Sigmoid colon (tissue), 7 donors: ENCODE measurements around the gene CACNB1. TPM values are rescaled to one million over a fixed set of nuclear protein-coding genes. Genes with fewer than 3 reads are reported as not detected.
"Not testable (repeated sequence)": the region's sequence is repeated elsewhere in the genome, so short reads cannot be mapped to it uniquely, and the experiment has no call there.

Source experiments
- DNase-seq: peaks from one replicate; pipeline ENCODE4 v3.0.0-alpha.2; 2019
- H3K27ac ChIP-seq, 4 donors: fragments of 200-600 bp; sonication (generic); one replicate each; pipeline ENCODE4 v1.5.1; 2016 to 2019; ENCODE audit warnings: mild to moderate bottlenecking in 1 of 4
- H3K27me3 ChIP-seq, 3 donors: fragments of 200-600 bp; sonication (generic); one replicate each; pipeline ENCODE4 v1.5.1; 2019; ENCODE audit warnings: mild to moderate bottlenecking in 1 of 3
- H3K36me3 ChIP-seq, 4 donors: fragments of 200-600 bp; sonication (generic); one replicate each; pipeline ENCODE4 v1.5.1; 2016 to 2019
- H3K4me1 ChIP-seq, 4 donors: fragments of 200-600 bp; sonication (generic); one replicate each; pipeline ENCODE4 v1.5.1; 2017 to 2019
- H3K4me3 ChIP-seq, 4 donors: fragments of 200-600 bp; sonication (generic); one replicate each; pipeline ENCODE4 v1.5.1; 2017 to 2019; ENCODE audit warnings: mild to moderate bottlenecking in 2 of 4, moderate library complexity in 1 of 4
- H3K9me3 ChIP-seq, 4 donors: fragments of 200-600 bp in 3 of 4; sonication (generic) in 3 of 4; one replicate each; pipeline versions ENCODE4 v1.5.1 to v1.6.1; 2013 to 2019
- EP300 ChIP-seq, 4 donors: sonication (generic); formaldehyde crosslinking; IDR thresholded peaks; one replicate each; pipeline ENCODE4 v1.6.1; 2017; ENCODE audit warnings: antibody characterized with exemption in 4 of 4
- POLR2A ChIP-seq, 2 donors: fragments of 450-650 bp; IDR thresholded peaks; one replicate each; pipeline ENCODE4 v1.6.1; 2016; ENCODE audit warnings: antibody characterized with exemption in 2 of 2, mild to moderate bottlenecking in 2 of 2, moderate library complexity in 2 of 2
- POLR2AphosphoS5 ChIP-seq, 4 donors: sonication (generic); formaldehyde crosslinking; IDR thresholded peaks; one replicate each; pipeline ENCODE4 v1.6.1; 2017; ENCODE audit warnings: antibody characterized with exemption in 4 of 4
- WGBS, 2 donors: extraction: QIAGEN DNeasy Blood & Tissue Kit; methylation state at CpG; one replicate each; pipeline ENCODE4 v1.1.7; 2013; 5-methylcytosine and 5-hydroxymethylcytosine counted together
- intact Hi-C: fragments of 100-400 bp; cut with DNase I; formaldehyde crosslinking; loops from one replicate; pipeline ENCODE4 v1.15.1; 2023
- polyA plus RNA-seq, 3 donors: library from polyadenylated mRNA; stranded (reverse); fragments of 200-250 nt; gene quantifications; one replicate each; pipeline ENCODE4 v1.2.3, GENCODE V29; 2013
- total RNA-seq, 4 donors: library from RNA; depleted of rRNA; stranded (reverse); fragments of >200 nt; gene quantifications; one replicate each; pipeline ENCODE4 v1.1.0, GENCODE V29; 2016
- TF ChIP-seq, protein P1 (sequence below), 4 experiments: fragments of 450-650 bp in 3 of 4; fragments of 200-600 bp in 1 of 4; IDR thresholded peaks; one replicate each; pipeline ENCODE4 v1.5.1; 2016 to 2019; ENCODE audit warnings: antibody characterized with exemption in 4 of 4, mild to moderate bottlenecking in 3 of 4, moderate library complexity in 2 of 4
- donor health status: healthy with polysubstance abuse.
- donor health status: Bipolar disorder and iron deficiency.
- donor health status: healthy.

The CACNB1 gene
- total and polyA plus RNA-seq, 7 donors: 3.0 to 11.6 (median 7.6) TPM

DNA sequence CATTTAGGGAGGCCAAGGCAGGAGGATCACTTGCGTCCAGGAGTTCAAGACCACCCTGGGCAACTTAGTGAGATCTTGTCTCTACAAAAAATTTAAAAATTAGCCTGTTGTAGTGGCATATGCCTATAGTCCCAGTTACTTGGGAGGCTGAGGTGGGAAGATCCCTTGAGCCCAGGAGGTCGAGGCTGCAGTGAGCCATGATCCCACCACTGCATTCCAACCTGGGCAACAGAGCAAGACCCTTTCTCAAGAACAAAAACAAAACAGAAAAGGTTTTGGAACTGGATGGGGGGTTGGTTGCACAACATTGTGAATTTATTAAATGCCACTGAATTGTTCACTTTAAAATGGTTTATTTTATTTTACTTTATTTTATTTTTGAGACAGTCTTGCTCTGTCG is 67.3 kb downstream of the CACNB1 start:
- 82 to 88% methylated on average over 3 of the region's 3 CpGs for WGBS, 2 donors

DNA sequence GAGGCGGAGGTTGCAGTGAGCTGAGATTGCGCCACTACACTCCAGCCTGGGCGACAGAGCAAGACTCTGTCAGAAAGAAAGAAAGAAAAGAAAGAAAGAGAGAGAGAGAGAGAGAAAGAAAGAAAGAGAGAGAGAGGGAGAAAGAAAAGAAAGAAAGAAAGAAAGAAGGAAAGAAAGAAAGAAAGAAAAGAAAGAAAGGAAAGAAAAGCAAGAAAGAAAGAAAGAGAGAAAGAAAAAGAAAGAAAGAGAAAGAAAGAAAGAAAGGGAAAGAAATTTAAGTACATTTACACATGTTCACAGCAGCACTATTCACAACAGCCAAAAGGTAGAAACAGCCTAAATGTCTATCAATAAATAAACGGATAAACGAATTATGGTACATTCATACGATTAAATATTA is 67.9 kb downstream of the CACNB1 start:
- H3K27me3 ChIP-seq, H3K36me3 ChIP-seq, H3K4me3 ChIP-seq, intact Hi-C loops, H3K27ac ChIP-seq, H3K4me1 ChIP-seq, H3K9me3 ChIP-seq, DNase-seq: not testable (repeated sequence)
- 68 to 86% methylated on average over 6 of the region's 6 CpGs for WGBS, 2 donors

More for the DNA sequence above, 67.3 kb downstream of the CACNB1 start:
- intact Hi-C loops: no loop called here
- Histone ChIP-seq H3K4me3 (no peak overlapping the region), H3K27me3 (no peaks in the 10 kb centered on the region), H3K4me1 (no peaks in the 10 kb centered on the region), H3K27ac (no peak overlapping the region), H3K36me3 (no peaks in the 10 kb centered on the region), H3K9me3 (no peaks in the 10 kb centered on the region)
- no peak for DNase-seq
- TF ChIP-seq, protein P1, sequence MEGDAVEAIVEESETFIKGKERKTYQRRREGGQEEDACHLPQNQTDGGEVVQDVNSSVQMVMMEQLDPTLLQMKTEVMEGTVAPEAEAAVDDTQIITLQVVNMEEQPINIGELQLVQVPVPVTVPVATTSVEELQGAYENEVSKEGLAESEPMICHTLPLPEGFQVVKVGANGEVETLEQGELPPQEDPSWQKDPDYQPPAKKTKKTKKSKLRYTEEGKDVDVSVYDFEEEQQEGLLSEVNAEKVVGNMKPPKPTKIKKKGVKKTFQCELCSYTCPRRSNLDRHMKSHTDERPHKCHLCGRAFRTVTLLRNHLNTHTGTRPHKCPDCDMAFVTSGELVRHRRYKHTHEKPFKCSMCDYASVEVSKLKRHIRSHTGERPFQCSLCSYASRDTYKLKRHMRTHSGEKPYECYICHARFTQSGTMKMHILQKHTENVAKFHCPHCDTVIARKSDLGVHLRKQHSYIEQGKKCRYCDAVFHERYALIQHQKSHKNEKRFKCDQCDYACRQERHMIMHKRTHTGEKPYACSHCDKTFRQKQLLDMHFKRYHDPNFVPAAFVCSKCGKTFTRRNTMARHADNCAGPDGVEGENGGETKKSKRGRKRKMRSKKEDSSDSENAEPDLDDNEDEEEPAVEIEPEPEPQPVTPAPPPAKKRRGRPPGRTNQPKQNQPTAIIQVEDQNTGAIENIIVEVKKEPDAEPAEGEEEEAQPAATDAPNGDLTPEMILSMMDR (IDR thresholded peaks at IDR 0.05): no peak
- TF ChIP-seq POLR2A (IDR thresholded peaks at IDR 0.05) (no peak), POLR2AphosphoS5 (IDR thresholded peaks at IDR 0.05) (no peak)

DNA sequence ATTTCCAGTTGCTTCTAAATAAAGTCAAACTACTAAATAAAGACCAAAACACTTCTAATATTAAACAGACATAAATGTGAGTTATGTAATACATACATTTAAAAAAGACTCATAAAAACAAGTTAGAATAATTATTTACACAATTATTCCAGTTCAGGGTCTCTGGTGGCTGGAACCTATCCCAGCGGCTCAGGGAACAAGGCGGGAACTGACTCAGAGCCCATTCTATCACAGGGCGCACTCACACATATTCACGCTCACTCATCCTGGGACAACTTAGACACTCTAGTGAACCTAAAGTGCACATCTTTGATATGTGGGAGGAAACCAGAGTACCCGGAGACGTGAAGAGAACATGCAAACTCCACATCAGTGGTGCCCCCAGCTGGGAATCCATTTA is 71.0 kb downstream of the CACNB1 start:
- Histone ChIP-seq H3K4me1 (no peaks in the 10 kb centered on the region), H3K36me3 (no peaks in the 10 kb centered on the region), H3K9me3 (no peaks in the 10 kb centered on the region), H3K27ac (no peak overlapping the region), H3K4me3 (no peak overlapping the region), H3K27me3 (no peaks in the 10 kb centered on the region)
- TF ChIP-seq POLR2AphosphoS5 (IDR thresholded peaks at IDR 0.05): no peak
- 70 to 83% methylated on average over 6 of the region's 6 CpGs for WGBS, 2 donors
- intact Hi-C loops: no loop called here
- DNase-seq: no peak

DNA sequence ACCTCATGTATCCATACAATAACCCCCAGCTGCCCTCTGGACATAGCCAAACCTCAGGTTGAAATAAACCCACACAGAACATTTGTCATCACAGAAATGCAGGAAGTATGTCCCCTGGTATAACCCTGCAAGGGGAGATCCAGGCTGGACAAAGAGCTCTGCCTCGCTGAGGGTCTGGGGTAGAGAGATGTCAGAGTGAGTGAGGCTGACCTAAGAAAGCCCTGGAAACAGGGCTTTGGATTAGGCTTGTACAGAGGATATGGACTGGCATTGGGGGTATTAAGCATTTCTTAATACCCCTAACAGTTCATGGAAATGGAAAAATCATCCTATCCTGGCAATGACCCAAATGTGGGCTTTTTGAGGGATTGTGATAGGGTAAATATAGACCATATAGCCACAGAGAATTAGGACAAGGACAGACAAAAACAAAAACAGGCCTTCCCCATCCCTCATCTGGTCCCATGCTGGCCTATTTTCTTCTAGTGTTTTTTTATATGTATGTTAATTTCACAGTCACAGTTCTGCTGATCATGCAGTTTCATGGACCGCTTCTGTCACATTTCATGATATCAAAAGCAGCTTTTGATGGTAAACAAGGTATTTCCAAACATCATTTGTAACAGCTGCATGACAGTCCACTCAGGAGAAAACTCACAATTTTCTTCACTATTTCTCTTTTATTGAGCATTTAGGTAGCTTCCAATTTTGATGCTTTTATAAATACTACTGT is 72.2 kb downstream of the CACNB1 start:
- Histone ChIP-seq H3K27ac (no peak overlapping the region), H3K27me3 (no peaks in the 10 kb centered on the region), H3K9me3 (no peaks in the 10 kb centered on the region), H3K4me3 (no peak overlapping the region), H3K4me1 (no peaks in the 10 kb centered on the region), H3K36me3 (no peaks in the 10 kb centered on the region)
- intact Hi-C loops: no loop called here
- TF ChIP-seq, protein P1 (IDR thresholded peaks at IDR 0.05): no peak
- TF ChIP-seq POLR2AphosphoS5 (IDR thresholded peaks at IDR 0.05) (no peak), EP300 (IDR thresholded peaks at IDR 0.05) (no peak), POLR2A (IDR thresholded peaks at IDR 0.05) (no peak)
- no peak for DNase-seq
- WGBS, 2 donors: 93% methylated on average over 2 of the region's 2 CpGs

DNA sequence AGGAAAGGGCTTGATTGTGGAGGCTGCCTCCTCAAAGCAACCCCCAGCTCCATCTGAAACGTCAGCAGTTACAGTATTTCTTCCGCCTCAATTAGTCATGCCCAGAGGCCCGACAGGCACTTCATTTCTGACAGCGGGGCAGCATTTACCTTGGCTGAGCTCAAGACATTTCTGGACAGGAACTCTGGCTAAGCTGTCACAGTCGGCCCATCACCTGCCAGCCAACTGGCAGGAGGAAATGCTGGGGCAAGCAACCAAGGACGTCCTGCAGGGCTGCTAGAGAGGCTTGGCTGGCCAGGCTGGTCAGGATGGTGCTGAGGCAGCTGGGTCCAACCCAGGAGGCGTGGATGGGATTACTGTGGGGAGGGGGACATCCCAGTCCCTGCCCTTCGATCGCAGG is 73.8 kb downstream of the CACNB1 start:
- no peaks in the 10 kb centered on the region for H3K27me3 ChIP-seq
- 84 to 85% methylated on average over 9 of the region's 9 CpGs for WGBS, 2 donors
- no peak for DNase-seq
- intact Hi-C loops: no loop called here
- no peaks in the 10 kb centered on the region for H3K9me3 ChIP-seq
- TF ChIP-seq EP300 (IDR thresholded peaks at IDR 0.05): no peak
- TF ChIP-seq, protein P1 (IDR thresholded peaks at IDR 0.05): no peak
- no peak for TF ChIP-seq POLR2AphosphoS5 (IDR thresholded peaks at IDR 0.05)
- TF ChIP-seq POLR2A (IDR thresholded peaks at IDR 0.05): no peak
- H3K27ac ChIP-seq: no peak overlapping the region
- H3K36me3 ChIP-seq: no peaks in the 10 kb centered on the region
- H3K4me1 ChIP-seq: no peaks in the 10 kb centered on the region
- no peak overlapping the region for H3K4me3 ChIP-seq

Other genes with a start within 250 kb of the CACNB1 start
- gene FBXO47, start 230.3 kb downstream of the CACNB1 start, total RNA-seq: not detected
- gene FBXO47, start 230.3 kb downstream of the CACNB1 start, polyA plus RNA-seq: not detected
- gene PLXDC1, start 46.0 kb downstream of the CACNB1 start, total RNA-seq: 10 to 100 TPM in 3 of 4 donors, 1 to 10 TPM in 1; 6.2 to 13.0 (median 10.3) TPM
- gene PLXDC1, start 46.0 kb downstream of the CACNB1 start, polyA plus RNA-seq: 1 to 10 TPM; 1.4 to 4.8 (median 3.6) TPM
- gene ARL5C, start 31.5 kb downstream of the CACNB1 start, total RNA-seq: under 1 TPM in 1 of 4 donors, not detected in 3; 0.28 TPM
- not detected for gene ARL5C, start 31.5 kb downstream of the CACNB1 start, polyA plus RNA-seq
- 1,000 to 10,000 TPM; 3,053 to 4,685 (median 3,950) TPM for gene RPL19, start 2.6 kb upstream of the CACNB1 start, total RNA-seq
- 1,000 to 10,000 TPM; 2,689 to 4,258 (median 3,169) TPM for gene RPL19, start 2.6 kb upstream of the CACNB1 start, polyA plus RNA-seq
- gene STAC2, start 28.3 kb upstream of the CACNB1 start, total RNA-seq: 1 to 10 TPM in 1 of 4 donors, under 1 TPM in 3; 0.16 to 1.1 (median 0.31) TPM
- gene STAC2, start 28.3 kb upstream of the CACNB1 start, polyA plus RNA-seq: under 1 TPM in 2 of 3 donors, not detected in 1; under 0.01 to 0.47 TPM
- gene FBXL20, start 204.0 kb upstream of the CACNB1 start, total RNA-seq: 10 to 100 TPM; 17.0 to 26.0 (median 20.0) TPM
- gene FBXL20, start 204.0 kb upstream of the CACNB1 start, polyA plus RNA-seq: 1 to 10 TPM; 1.8 to 4.2 (median 2.8) TPM